ENCODE results near the gene HOMER2. TPM values are rescaled to one million over a fixed set of nuclear protein-coding genes. Genes with fewer than 3 reads are reported as not detected.
"Not testable (repeated sequence)": the region's sequence is repeated elsewhere in the genome, so short reads cannot be mapped to it uniquely, and the experiment has no call there.

Gene HOMER2
- total RNA-seq, 1 donor from 2014 or later, result 18.2 TPM

DNA sequence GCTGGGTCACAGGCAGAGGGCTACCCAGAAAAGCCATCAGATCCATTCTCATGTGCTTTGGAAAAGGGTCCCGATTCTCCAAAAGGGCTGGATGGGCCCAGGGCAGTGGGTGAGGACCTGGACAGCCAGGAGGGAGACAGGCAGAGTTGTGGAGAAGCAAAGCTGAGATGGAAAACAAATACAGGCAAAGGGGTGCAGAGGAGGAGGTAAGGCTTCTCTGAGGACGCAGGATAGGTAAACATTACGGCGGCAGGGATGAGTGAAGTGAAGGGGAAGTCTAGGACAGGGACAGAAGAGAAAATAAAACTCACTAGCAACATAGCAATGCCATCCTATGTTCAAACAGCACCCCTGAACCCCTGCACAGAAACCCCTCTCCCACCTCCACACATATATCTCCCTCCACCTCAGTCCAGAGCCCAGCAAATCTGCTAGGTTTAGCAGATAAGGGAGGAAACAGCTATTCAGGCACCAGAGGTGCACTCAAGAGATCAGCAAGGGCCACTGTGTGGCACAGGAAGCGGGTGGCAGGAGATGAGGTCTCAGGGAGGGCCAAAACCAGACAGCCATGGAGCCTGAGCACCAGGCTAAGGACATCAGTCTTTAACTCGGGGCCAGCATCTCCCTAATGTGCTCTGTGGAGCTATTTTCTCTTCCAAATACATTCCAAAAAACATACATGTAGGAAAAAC, 51.3 kb downstream of the HOMER2 start:
- TF ChIP-seq POLR2AphosphoS5 (IDR thresholded peaks at IDR 0.05; ENCODE audit: insufficient read depth in 1 of 2, low read depth in 1 of 2) (no peak), POLR2A (IDR thresholded peaks at IDR 0.05) (no peak)
- TF ChIP-seq, protein P1, sequence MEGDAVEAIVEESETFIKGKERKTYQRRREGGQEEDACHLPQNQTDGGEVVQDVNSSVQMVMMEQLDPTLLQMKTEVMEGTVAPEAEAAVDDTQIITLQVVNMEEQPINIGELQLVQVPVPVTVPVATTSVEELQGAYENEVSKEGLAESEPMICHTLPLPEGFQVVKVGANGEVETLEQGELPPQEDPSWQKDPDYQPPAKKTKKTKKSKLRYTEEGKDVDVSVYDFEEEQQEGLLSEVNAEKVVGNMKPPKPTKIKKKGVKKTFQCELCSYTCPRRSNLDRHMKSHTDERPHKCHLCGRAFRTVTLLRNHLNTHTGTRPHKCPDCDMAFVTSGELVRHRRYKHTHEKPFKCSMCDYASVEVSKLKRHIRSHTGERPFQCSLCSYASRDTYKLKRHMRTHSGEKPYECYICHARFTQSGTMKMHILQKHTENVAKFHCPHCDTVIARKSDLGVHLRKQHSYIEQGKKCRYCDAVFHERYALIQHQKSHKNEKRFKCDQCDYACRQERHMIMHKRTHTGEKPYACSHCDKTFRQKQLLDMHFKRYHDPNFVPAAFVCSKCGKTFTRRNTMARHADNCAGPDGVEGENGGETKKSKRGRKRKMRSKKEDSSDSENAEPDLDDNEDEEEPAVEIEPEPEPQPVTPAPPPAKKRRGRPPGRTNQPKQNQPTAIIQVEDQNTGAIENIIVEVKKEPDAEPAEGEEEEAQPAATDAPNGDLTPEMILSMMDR (IDR thresholded peaks at IDR 0.05), result no peak

DNA sequence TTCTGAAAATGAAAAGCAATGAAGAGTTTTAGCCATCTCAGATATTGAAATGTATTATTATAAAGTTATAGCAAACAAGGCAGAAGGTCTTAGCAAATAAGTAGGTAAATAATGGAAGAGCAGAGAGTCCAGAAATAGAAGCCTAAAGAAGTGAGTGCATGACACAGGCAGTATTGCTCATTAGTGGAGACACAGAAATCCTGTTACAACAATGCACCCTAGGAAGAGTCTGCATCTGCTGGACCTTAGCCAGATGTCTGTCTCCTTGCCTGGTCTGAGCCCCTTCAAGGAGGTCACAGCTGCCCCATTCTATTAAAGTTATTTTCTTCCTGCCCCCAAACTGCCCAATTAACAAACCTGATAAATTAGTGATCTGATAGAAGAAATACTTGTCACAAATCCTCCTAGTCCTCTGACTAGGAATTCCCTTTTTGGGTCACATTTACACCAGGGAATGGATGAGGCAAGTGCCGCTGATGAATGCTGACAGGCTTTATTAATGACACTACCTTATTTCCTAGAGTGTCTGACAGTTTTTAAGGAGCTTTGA, 51.9 kb downstream of the HOMER2 start:
- no peaks in the 10 kb centered on the region for H3K4me1 ChIP-seq
- intact Hi-C loops (cut with DNase I), result no loop called here
- DNase-seq (ENCODE audit: extremely low spot score in 2 of 2), result no peak
- no peaks in the 10 kb centered on the region for H3K9me3 ChIP-seq
- H3K27ac ChIP-seq, result no peak overlapping the region
- TF ChIP-seq POLR2A (IDR thresholded peaks at IDR 0.05) (no peak), POLR2AphosphoS5 (IDR thresholded peaks at IDR 0.05; ENCODE audit: insufficient read depth in 1 of 2, low read depth in 1 of 2) (no peak)
- TF ChIP-seq, protein P1 (IDR thresholded peaks at IDR 0.05), result no peak
- no peak overlapping the region for H3K4me3 ChIP-seq
- no peaks in the 10 kb centered on the region for H3K36me3 ChIP-seq
- no peaks in the 10 kb centered on the region for H3K27me3 ChIP-seq

More for the DNA sequence above, 51.3 kb downstream of the HOMER2 start:
- H3K4me1 ChIP-seq, result no peaks in the 10 kb centered on the region
- no peak for DNase-seq (ENCODE audit: extremely low spot score in 2 of 2)
- intact Hi-C loops (cut with DNase I), result no loop called here
- H3K27ac ChIP-seq, result no peak overlapping the region
- H3K36me3 ChIP-seq, result no peaks in the 10 kb centered on the region
- H3K4me3 ChIP-seq, result no peak overlapping the region
- H3K27me3 ChIP-seq, result no peaks in the 10 kb centered on the region
- no peaks in the 10 kb centered on the region for H3K9me3 ChIP-seq

DNA sequence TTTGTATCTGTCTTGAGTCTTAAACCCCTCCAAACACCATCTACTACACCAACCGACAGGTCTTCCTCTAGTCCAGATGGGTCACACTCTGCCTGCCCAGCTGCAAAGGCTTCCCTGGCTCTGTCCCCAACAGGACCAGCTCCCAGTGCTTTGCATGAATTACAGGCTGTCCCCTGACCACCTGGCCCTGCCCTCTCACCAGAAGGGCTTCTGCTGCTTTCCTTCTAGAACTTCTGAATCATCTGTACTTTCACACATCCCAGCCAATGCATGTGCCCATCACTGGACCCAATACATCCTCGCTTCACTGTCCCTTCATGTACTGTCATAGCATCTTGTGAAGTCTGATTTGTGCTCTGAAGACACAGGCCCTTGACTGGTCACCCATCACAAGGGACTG, 53.6 kb downstream of the HOMER2 start:
- H3K27ac ChIP-seq, result no peak overlapping the region
- H3K4me1 ChIP-seq, result no peaks in the 10 kb centered on the region
- no peaks in the 10 kb centered on the region for H3K9me3 ChIP-seq
- no peaks in the 10 kb centered on the region for H3K36me3 ChIP-seq
- no peaks in the 10 kb centered on the region for H3K27me3 ChIP-seq
- intact Hi-C loops (cut with DNase I), result no loop called here
- TF ChIP-seq POLR2AphosphoS5 (IDR thresholded peaks at IDR 0.05; ENCODE audit: insufficient read depth in 1 of 2, low read depth in 1 of 2) (no peak), POLR2A (IDR thresholded peaks at IDR 0.05) (no peak)
- TF ChIP-seq, protein P1 (IDR thresholded peaks at IDR 0.05), result no peak
- no peak for DNase-seq (ENCODE audit: extremely low spot score in 2 of 2)
- no peak overlapping the region for H3K4me3 ChIP-seq

DNA sequence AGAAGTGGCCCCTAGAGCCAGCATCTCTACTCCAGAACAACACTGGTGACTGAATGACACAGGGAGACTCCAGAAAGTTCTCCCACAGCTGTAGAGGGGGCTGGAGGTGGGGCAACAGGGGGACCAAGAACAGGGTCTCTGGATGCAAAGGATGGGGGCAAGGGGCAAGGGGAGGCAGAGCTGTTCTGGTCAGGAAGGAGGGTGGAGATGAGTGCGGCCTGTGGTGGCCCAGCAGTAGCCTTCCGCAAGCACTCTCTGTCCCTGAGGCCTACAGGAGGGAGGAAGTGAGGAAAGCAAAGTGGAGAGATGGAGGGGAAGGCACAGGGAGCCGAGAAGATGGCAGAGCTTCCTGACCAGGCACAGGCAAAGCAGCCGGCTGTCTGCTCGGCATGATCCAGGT, 56.5 kb downstream of the HOMER2 start:
- Histone ChIP-seq H3K4me1 (no peaks in the 10 kb centered on the region), H3K4me3 (no peak overlapping the region), H3K27me3 (no peaks in the 10 kb centered on the region), H3K36me3 (no peaks in the 10 kb centered on the region), H3K9me3 (no peaks in the 10 kb centered on the region), H3K27ac (no peak overlapping the region)
- no peak for DNase-seq (ENCODE audit: extremely low spot score in 2 of 2)
- TF ChIP-seq POLR2AphosphoS5 (IDR thresholded peaks at IDR 0.05; ENCODE audit: insufficient read depth in 1 of 2, low read depth in 1 of 2) (no peak), POLR2A (IDR thresholded peaks at IDR 0.05) (no peak)
- TF ChIP-seq, protein P1 (IDR thresholded peaks at IDR 0.05), result no peak
- intact Hi-C loops (cut with DNase I), result no loop called here

DNA sequence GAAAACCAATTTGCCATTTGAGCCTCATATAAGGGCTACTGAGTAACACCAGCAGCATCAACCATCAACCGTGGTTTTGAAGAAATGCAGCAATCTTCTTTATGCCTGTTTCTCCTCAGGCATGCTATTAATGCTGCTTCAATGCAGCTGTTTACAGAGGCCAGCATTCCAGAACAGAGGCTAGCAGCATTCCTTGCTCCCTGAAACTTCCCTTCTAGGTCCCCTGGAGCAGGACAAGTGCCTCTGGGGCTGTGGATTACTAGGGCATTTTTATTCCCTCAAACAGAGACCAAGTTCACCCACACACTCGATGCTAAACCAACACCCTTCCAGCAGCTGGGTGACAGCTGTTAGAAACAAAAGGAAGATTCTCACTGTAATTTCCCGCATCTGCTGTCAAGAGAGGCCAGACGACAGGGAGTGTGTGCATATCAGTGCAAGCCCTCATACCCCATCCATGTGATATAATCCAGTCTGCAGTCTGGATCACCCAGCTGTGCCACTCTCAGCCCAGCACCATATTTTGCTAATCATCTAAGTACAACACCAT, 57.5 kb downstream of the HOMER2 start:
- Histone ChIP-seq H3K4me3 (no peak overlapping the region), H3K9me3 (no peaks in the 10 kb centered on the region), H3K36me3 (no peaks in the 10 kb centered on the region), H3K27me3 (no peaks in the 10 kb centered on the region), H3K4me1 (no peaks in the 10 kb centered on the region), H3K27ac (no peak overlapping the region)
- intact Hi-C loops (cut with DNase I), result no loop called here
- TF ChIP-seq, protein P1 (IDR thresholded peaks at IDR 0.05), result no peak
- TF ChIP-seq POLR2AphosphoS5 (IDR thresholded peaks at IDR 0.05; ENCODE audit: insufficient read depth in 1 of 2, low read depth in 1 of 2), result no peak
- no peak for TF ChIP-seq POLR2A (IDR thresholded peaks at IDR 0.05)
- DNase-seq (ENCODE audit: extremely low spot score in 2 of 2), result no peak

DNA sequence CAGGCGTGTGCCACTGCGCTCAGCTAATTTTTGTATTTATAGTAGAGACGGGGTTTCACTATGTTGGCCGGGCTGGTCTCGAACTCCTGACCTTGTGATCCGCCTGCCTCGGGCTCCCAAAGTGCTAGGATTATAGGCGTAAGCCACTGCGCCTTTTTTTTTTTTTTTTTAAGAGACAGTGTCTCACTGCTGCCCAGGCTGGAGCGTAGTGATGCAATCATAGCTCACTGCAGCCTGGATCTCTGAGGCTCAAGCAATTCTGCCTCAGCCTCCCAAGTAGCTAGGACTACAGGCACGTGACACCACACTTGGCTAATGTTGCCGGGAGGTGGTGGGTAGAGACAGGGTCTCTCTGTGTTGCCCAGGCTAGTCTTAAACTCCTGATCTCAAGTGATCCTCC, 59.0 kb downstream of the HOMER2 start:
- H3K9me3 ChIP-seq; H3K4me1 ChIP-seq; H3K27me3 ChIP-seq; intact Hi-C loops (cut with DNase I); H3K36me3 ChIP-seq; DNase-seq (ENCODE audit: extremely low spot score in 2 of 2); H3K27ac ChIP-seq; H3K4me3 ChIP-seq: not testable (repeated sequence)

Measured in vagina (tissue), 2 donors.